ENCODE data around the gene LSM2.
"Not testable (repeated sequence)": the region's sequence is repeated elsewhere in the genome, so short reads cannot be mapped to it uniquely, and the experiment has no call there.

The LSM2 gene

GRCh38 chr6:31827286-31828079 is 20.7 kb upstream of the LSM2 start, which contains the start of gene HSPA1B:
HSPA1B (plus strand) TSS chr6:31827738; CDS start chr6:31827951, 213 bp downstream.
- Histone ChIP-seq H3K4ac (ENCODE audit: low read depth in 1 of 2, low read length in 2 of 2) (peak within 1 kb of the TSS; percentile 32 to 87), H2BK120ac (ENCODE audit: low read depth, low read length) (peak within 1 kb of the TSS; percentile 85), H3K9ac (ENCODE audit: low read length) (peak within 1 kb of the TSS; percentile 94), H3K9me3 (ENCODE audit: control insufficient read depth, low read length) (no peaks in the 10 kb centered on the region), H3K4me2 (ENCODE audit: low read length, poor library complexity, severe bottlenecking) (peak within 1 kb of the TSS; percentile 87), H4K91ac (ENCODE audit: low read length) (peak within 1 kb of the TSS; percentile 89), H3K4me3 (ENCODE audit: insufficient read depth in 1 of 2, low read depth in 1 of 2, low read length in 2 of 2) (peak within 1 kb of the TSS; percentile 69 to 89), H4K8ac (ENCODE audit: low read length) (peak within 1 kb of the TSS; percentile 91), H2AK5ac (ENCODE audit: low read length, severe bottlenecking) (peak within 1 kb of the TSS; percentile 97), H3K14ac (ENCODE audit: low read length in 2 of 2) (peak within 1 kb of the TSS in 1 of 2 experiments; percentile 46), H3K79me1 (replicated peaks; ENCODE audit: low read length, poor library complexity, severe bottlenecking) (peaks cover 4% of the 10 kb centered on the region), H3K27ac (ENCODE audit: low read length, poor library complexity, severe bottlenecking) (peak within 1 kb of the TSS; percentile 87), H2BK5ac (ENCODE audit: low read depth, low read length, poor library complexity, severe bottlenecking) (no peak within 1 kb of the TSS), H3K18ac (ENCODE audit: low read depth in 1 of 2, low read length in 2 of 2) (peak within 1 kb of the TSS; percentile 72 to 85), H2BK15ac (ENCODE audit: low read depth, poor library complexity, severe bottlenecking) (peak within 1 kb of the TSS; percentile 60), H2AFZ (ENCODE audit: low read depth, low read length) (no peak within 1 kb of the TSS), H3K23ac (ENCODE audit: low read length in 2 of 2) (peak within 1 kb of the TSS in 1 of 2 experiments; percentile 96), H2BK12ac (ENCODE audit: low read length in 2 of 2) (peak within 1 kb of the TSS; percentile 80 to 89), H3K36me3 (ENCODE audit: control insufficient read depth in 1 of 2, insufficient read depth in 2 of 2, low read depth in 1 of 2, low read length in 2 of 2) (no peaks in the 10 kb centered on the region), H3K27me3 (ENCODE audit: control insufficient read depth in 1 of 2, insufficient read depth in 1 of 2, low read length in 2 of 2) (no peaks in the 10 kb centered on the region), H3K4me1 (ENCODE audit: control insufficient read depth, insufficient read depth, low read depth, low read length) (peaks cover 10% of the 10 kb centered on the region)
- DNase-seq, result peak; percentile 100
- WGBS, result under 1% methylated on average over 35 of the region's 56 CpGs

GRCh38 chr6:31826793-31827285 is 20.1 kb upstream of the LSM2 start:
- Histone ChIP-seq H3K4me2 (ENCODE audit: low read length, poor library complexity, severe bottlenecking) (peak overlapping the region; percentile 43), H3K79me1 (replicated peaks; ENCODE audit: low read length, poor library complexity, severe bottlenecking) (peaks cover 4% of the 10 kb centered on the region), H3K36me3 (ENCODE audit: control insufficient read depth in 1 of 2, insufficient read depth in 2 of 2, low read depth in 1 of 2, low read length in 2 of 2) (no peaks in the 10 kb centered on the region), H3K4me1 (ENCODE audit: control insufficient read depth, insufficient read depth, low read depth, low read length) (peaks cover 10% of the 10 kb centered on the region), H3K14ac (ENCODE audit: low read length in 2 of 2) (no peak overlapping the region), H4K91ac (ENCODE audit: low read length) (peak overlapping the region; percentile 89), H3K4ac (ENCODE audit: low read depth in 1 of 2, low read length in 2 of 2) (peak overlapping the region; percentile 32 to 87), H3K27me3 (ENCODE audit: control insufficient read depth in 1 of 2, insufficient read depth in 1 of 2, low read length in 2 of 2) (no peaks in the 10 kb centered on the region), H3K9ac (ENCODE audit: low read length) (peak overlapping the region; percentile 94), H3K4me3 (ENCODE audit: insufficient read depth in 1 of 2, low read depth in 1 of 2, low read length in 2 of 2) (peak overlapping the region in 1 of 2 experiments; percentile 89), H2BK12ac (ENCODE audit: low read length in 2 of 2) (peak overlapping the region; percentile 61 to 89), H3K27ac (ENCODE audit: low read length, poor library complexity, severe bottlenecking) (peak overlapping the region; percentile 87), H2AFZ (ENCODE audit: low read depth, low read length) (no peak overlapping the region), H4K8ac (ENCODE audit: low read length) (peak overlapping the region; percentile 91), H3K18ac (ENCODE audit: low read depth in 1 of 2, low read length in 2 of 2) (peak overlapping the region; percentile 72 to 85), H3K9me3 (ENCODE audit: control insufficient read depth, low read length) (no peaks in the 10 kb centered on the region), H2BK5ac (ENCODE audit: low read depth, low read length, poor library complexity, severe bottlenecking) (no peak overlapping the region), H2AK5ac (ENCODE audit: low read length, severe bottlenecking) (peak overlapping the region; percentile 97), H2BK120ac (ENCODE audit: low read depth, low read length) (peak overlapping the region; percentile 85), H3K23ac (ENCODE audit: low read length in 2 of 2) (no peak overlapping the region), H2BK15ac (ENCODE audit: low read depth, poor library complexity, severe bottlenecking) (no peak overlapping the region)
- DNase-seq, result no peak
- WGBS, result 3% methylated on average over 13 of the region's 13 CpGs

- no peak overlapping the region for H3K4me2 ChIP-seq (ENCODE audit: low read length, poor library complexity, severe bottlenecking)
- no peaks in the 10 kb centered on the region for H3K36me3 ChIP-seq (ENCODE audit: control insufficient read depth in 1 of 2, insufficient read depth in 2 of 2, low read depth in 1 of 2, low read length in 2 of 2)
- no peak overlapping the region for H3K23ac ChIP-seq (ENCODE audit: low read length in 2 of 2)
- no peak overlapping the region for H2BK12ac ChIP-seq (ENCODE audit: low read length in 2 of 2)
- no peak overlapping the region for H4K91ac ChIP-seq (ENCODE audit: low read length)
- no peak overlapping the region for H2BK15ac ChIP-seq (ENCODE audit: low read depth, poor library complexity, severe bottlenecking)
- no peak overlapping the region for H2BK120ac ChIP-seq (ENCODE audit: low read depth, low read length)
- no peak overlapping the region for H2AFZ ChIP-seq (ENCODE audit: low read depth, low read length)
- no peak overlapping the region for H3K9ac ChIP-seq (ENCODE audit: low read length)
- DNase-seq, result peak; percentile 32
- no peak overlapping the region for H3K4me3 ChIP-seq (ENCODE audit: insufficient read depth in 1 of 2, low read depth in 1 of 2, low read length in 2 of 2)
- WGBS, result 81% methylated on average over 2 of the region's 4 CpGs
- no peaks in the 10 kb centered on the region for H3K27me3 ChIP-seq (ENCODE audit: control insufficient read depth in 1 of 2, insufficient read depth in 1 of 2, low read length in 2 of 2)
- no peak overlapping the region for H3K18ac ChIP-seq (ENCODE audit: low read depth in 1 of 2, low read length in 2 of 2)
- H3K14ac ChIP-seq (ENCODE audit: low read length in 2 of 2), result no peak overlapping the region
- H3K27ac ChIP-seq (ENCODE audit: low read length, poor library complexity, severe bottlenecking), result no peak overlapping the region
- H3K4ac ChIP-seq (ENCODE audit: low read depth in 1 of 2, low read length in 2 of 2), result no peak overlapping the region
- H4K8ac ChIP-seq (ENCODE audit: low read length), result no peak overlapping the region
- no peaks in the 10 kb centered on the region for H3K9me3 ChIP-seq (ENCODE audit: control insufficient read depth, low read length)
- no peak overlapping the region for H2AK5ac ChIP-seq (ENCODE audit: low read length, severe bottlenecking)
- no peak overlapping the region for H2BK5ac ChIP-seq (ENCODE audit: low read depth, low read length, poor library complexity, severe bottlenecking)
- peaks cover 11% of the 10 kb centered on the region for H3K4me1 ChIP-seq (ENCODE audit: control insufficient read depth, insufficient read depth, low read depth, low read length)
- peaks cover 4% of the 10 kb centered on the region for H3K79me1 ChIP-seq (replicated peaks; ENCODE audit: low read length, poor library complexity, severe bottlenecking)
Measured at GRCh38 chr6:31825553-31825952, 18.8 kb upstream of the LSM2 start.

GRCh38 chr6:31823592-31824196 is 16.9 kb upstream of the LSM2 start:
- not testable (repeated sequence) for H3K14ac ChIP-seq (ENCODE audit: low read length in 2 of 2); H3K4ac ChIP-seq (ENCODE audit: low read depth in 1 of 2, low read length in 2 of 2); H3K36me3 ChIP-seq (ENCODE audit: control insufficient read depth in 1 of 2, insufficient read depth in 2 of 2, low read depth in 1 of 2, low read length in 2 of 2); H4K91ac ChIP-seq (ENCODE audit: low read length); H3K4me3 ChIP-seq (ENCODE audit: insufficient read depth in 1 of 2, low read depth in 1 of 2, low read length in 2 of 2); H3K9me3 ChIP-seq (ENCODE audit: control insufficient read depth, low read length); H2BK12ac ChIP-seq (ENCODE audit: low read length in 2 of 2); H3K27ac ChIP-seq (ENCODE audit: low read length, poor library complexity, severe bottlenecking); H3K18ac ChIP-seq (ENCODE audit: low read depth in 1 of 2, low read length in 2 of 2); H3K9ac ChIP-seq (ENCODE audit: low read length); H3K4me2 ChIP-seq (ENCODE audit: low read length, poor library complexity, severe bottlenecking); H2BK15ac ChIP-seq (ENCODE audit: low read depth, poor library complexity, severe bottlenecking); H3K27me3 ChIP-seq (ENCODE audit: control insufficient read depth in 1 of 2, insufficient read depth in 1 of 2, low read length in 2 of 2); H2AFZ ChIP-seq (ENCODE audit: low read depth, low read length); H4K8ac ChIP-seq (ENCODE audit: low read length); H2BK5ac ChIP-seq (ENCODE audit: low read depth, low read length, poor library complexity, severe bottlenecking); H3K79me1 ChIP-seq (replicated peaks; ENCODE audit: low read length, poor library complexity, severe bottlenecking); H3K23ac ChIP-seq (ENCODE audit: low read length in 2 of 2); H2BK120ac ChIP-seq (ENCODE audit: low read depth, low read length); DNase-seq
- 97% methylated on average over 4 of the region's 9 CpGs for WGBS
- peak overlapping the region; percentile 53 for H2AK5ac ChIP-seq (ENCODE audit: low read length, severe bottlenecking)
- peaks cover 14% of the 10 kb centered on the region for H3K4me1 ChIP-seq (ENCODE audit: control insufficient read depth, insufficient read depth, low read depth, low read length)
